Spleen (tissue), 11 donors: ENCODE results near the gene UCP3. TPM values are rescaled to one million over a fixed set of nuclear protein-coding genes. Genes with fewer than 3 reads are reported as not detected.
A peak's percentile ranks its signal among the peaks of the same experiment; 100 is the strongest.

Experiments used
- DNase-seq: peaks from one replicate; pipeline ENCODE4 v3.0.0-alpha.2; 2020
- H3K27ac ChIP-seq, 8 donors: fragments of 200-600 bp; sonication (generic) in 7 of 8; 1 replicate in 4 of 8; 2 replicates in 4 of 8; pipeline versions ENCODE4 v1.5.0 to v1.8.0; 2016 to 2021; ENCODE audit warnings: inconsistent platforms in 4 of 8, mild to moderate bottlenecking in 4 of 8, moderate library complexity in 1 of 8
- H3K27me3 ChIP-seq, 7 donors: fragments of 200-600 bp; sonication (generic) in 6 of 7; replicated peaks in 1 of 7; 1 replicate in 4 of 7; 2 replicates in 3 of 7; pipeline versions ENCODE4 v1.5.0 to v1.8.0; 2016 to 2021; ENCODE audit warnings: inconsistent platforms in 3 of 7, mild to moderate bottlenecking in 1 of 7
- H3K36me3 ChIP-seq, 6 donors: fragments of 200-600 bp; sonication (generic) in 5 of 6; 1 replicate in 4 of 6; 2 replicates in 2 of 6; pipeline versions ENCODE4 v1.5.0 to v1.8.0; 2016 to 2021; ENCODE audit warnings: inconsistent platforms in 2 of 6
- H3K4me1 ChIP-seq, 6 donors: fragments of 200-600 bp; sonication (generic) in 5 of 6; 1 replicate in 3 of 6; 2 replicates in 3 of 6; pipeline versions ENCODE4 v1.5.0 to v1.8.0; 2016 to 2021; ENCODE audit warnings: inconsistent platforms in 3 of 6
- H3K4me3 ChIP-seq, 8 donors: fragments of 200-600 bp; sonication (generic) in 7 of 8; 1 replicate in 4 of 8; 2 replicates in 4 of 8; pipeline versions ENCODE4 v1.5.0 to v1.8.0; 2016 to 2021; ENCODE audit warnings: inconsistent platforms in 4 of 8, mild to moderate bottlenecking in 4 of 8, moderate library complexity in 2 of 8
- H3K9me3 ChIP-seq, 8 donors: fragments of 200-600 bp; sonication (generic) in 7 of 8; 1 replicate in 4 of 8; 2 replicates in 4 of 8; pipeline versions ENCODE4 v1.5.0 to v1.8.0; 2016 to 2021; ENCODE audit warnings: inconsistent platforms in 4 of 8
- CTCF ChIP-seq, 11 experiments: fragments of 200-600 bp in 7 of 11; fragments of 450-650 bp in 4 of 11; sonication (generic) in 4 of 11; IDR thresholded peaks in 8 of 11; conservative IDR thresholded peaks in 3 of 11; 1 replicate in 7 of 11; 2 replicates in 4 of 11; pipeline versions ENCODE4 v1.4.0 to v1.8.0; 2016 to 2021; ENCODE audit warnings: antibody characterized with exemption in 11 of 11, inconsistent platforms in 4 of 11, mild to moderate bottlenecking in 1 of 11
- POLR2A ChIP-seq, 3 donors: fragments of 450-650 bp; IDR thresholded peaks; one replicate each; pipeline ENCODE4 v1.5.1; 2017; ENCODE audit warnings: antibody characterized with exemption in 3 of 3, mild to moderate bottlenecking in 1 of 3
- POLR2AphosphoS5 ChIP-seq, 3 donors: sonication (generic); formaldehyde crosslinking; IDR thresholded peaks; one replicate each; pipeline ENCODE4 v1.5.1; 2017; ENCODE audit warnings: antibody characterized with exemption in 3 of 3
- WGBS, 5 donors: extraction: QIAGEN DNeasy Blood & Tissue Kit in 3 of 5; methylation state at CpG; one replicate each; pipeline versions ENCODE4 v1.1.5 to v1.1.7; 2013 to 2018; 5-methylcytosine and 5-hydroxymethylcytosine counted together
- intact Hi-C: fragments of 100-400 bp; cut with DNase I; formaldehyde crosslinking; loops from one replicate; pipeline ENCODE4 v1.15.0; 2023; ENCODE audit warnings: low total_unique reads
- polyA plus RNA-seq, 3 donors: library from polyadenylated mRNA; stranded (reverse); fragments of 200-250 nt; gene quantifications; one replicate each; pipeline ENCODE4 v1.2.1, GENCODE V29; 2013
- total RNA-seq, 7 donors: library from RNA; depleted of rRNA in 3 of 7; stranded (reverse); fragments of >200 nt in 3 of 7; fragmentation: NEBNext Ultra II Directional in 4 of 7; extraction: Animal tissue kit (Norgen Biotek cat#: 25700) in 4 of 7; gene quantifications; one replicate each; pipeline versions ENCODE4 v1.1.0 to v1.2.1, GENCODE V29; 2016 to 2021
- donor health status: healthy with polysubstance abuse.
- donor health status: DM: no; HTN: no; CAD: no; lungs with moderate emphysema.
- donor health status: DM: no; HTN: no; CAD: no.
- donor health status: Bipolar disorder and iron deficiency.
- donor health status: healthy.
- donor health status: DM: no; HTN: no; CAD: no.
- donor health status: DM: yes; HTN: yes; CAD: no.

The UCP3 gene
- total and polyA plus RNA-seq, 10 donors = 0.68 to 7.1 (median 4.2) TPM

- 0% methylated on average over 15 to 43 of the region's 43 CpGs for WGBS, 5 donors
- intact Hi-C loops = no loop called here
- H3K4me1 ChIP-seq = peaks cover 40 to 77% (median 58%) of the 10 kb centered on the region in 6 donors
- no peaks in the 10 kb centered on the region for H3K9me3 ChIP-seq
- DNase-seq = peak; percentile 98
- no peak for TF ChIP-seq CTCF (IDR thresholded peaks at IDR 0.05 in 8 of 11, conservative IDR thresholded peaks at IDR 0.05 in 3 of 11)
- peak in 2 of 3 donors; percentile 93 to 94 for TF ChIP-seq POLR2AphosphoS5 (IDR thresholded peaks at IDR 0.05)
- TF ChIP-seq POLR2A (IDR thresholded peaks at IDR 0.05) = peak in 2 of 3 donors; percentile 51 to 64
- H3K27ac ChIP-seq = peak within 1 kb of the TSS; percentile 93 to 97 (median 95)
- H3K36me3 ChIP-seq = peaks cover 0 to 38% (median 14%) of the 10 kb centered on the region in 6 donors
- peak within 1 kb of the TSS; percentile 57 to 89 (median 82) for H3K4me3 ChIP-seq
- H3K27me3 ChIP-seq = no peaks in the 10 kb centered on the region
Measured at GRCh38 chr11:73982595-73982989, 26.3 kb downstream of the UCP3 start, which contains the start of gene UCP2. TSS of gene UCP2 (minus strand) at chr11:73982843. CDS start at chr11:73978378, 4,465 bp downstream.

DNA sequence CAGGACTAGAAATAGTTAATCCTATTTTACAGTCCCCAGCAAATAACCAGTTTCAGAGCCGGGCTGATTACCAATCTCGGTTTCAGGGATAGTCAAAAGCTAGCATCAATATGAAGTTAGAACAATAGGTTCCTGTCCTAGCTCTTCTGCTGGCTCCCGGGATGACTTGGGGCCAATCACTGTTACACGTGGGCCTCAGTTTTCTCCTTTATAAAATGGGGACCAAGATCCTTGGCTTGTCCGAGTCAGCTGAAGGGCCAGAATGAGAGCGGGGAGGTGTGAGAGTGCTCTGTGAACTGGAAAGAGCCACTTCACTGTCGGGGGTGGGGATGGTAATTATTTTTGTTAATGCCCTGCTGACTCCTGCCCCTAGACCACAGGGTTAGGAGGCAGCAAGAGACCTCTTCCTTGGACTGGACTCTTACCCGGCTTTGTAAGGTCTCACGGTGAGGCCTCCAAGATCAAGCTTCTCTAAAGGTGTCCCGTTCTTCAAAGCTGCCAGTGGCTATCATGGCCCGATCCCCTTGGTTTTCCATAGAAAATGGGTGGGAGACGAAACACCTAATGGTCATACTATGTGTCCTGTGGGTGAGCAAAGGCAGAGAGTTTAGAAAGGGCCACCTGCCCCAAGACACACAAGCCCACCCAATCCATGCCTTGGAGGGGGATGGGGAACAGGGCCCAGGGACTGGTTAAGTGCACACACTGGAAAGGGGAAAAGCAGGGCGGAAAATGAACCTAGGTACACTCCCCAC, 27.7 kb downstream of the UCP3 start:
- Histone ChIP-seq H3K9me3 (no peaks in the 10 kb centered on the region), H3K36me3 (peaks cover 0 to 51% (median 27%) of the 10 kb centered on the region in 6 donors), H3K4me1 (peaks cover 44 to 82% (median 70%) of the 10 kb centered on the region in 6 donors), H3K4me3 (peak overlapping the region; percentile 57 to 89 (median 82)), H3K27ac (peak overlapping the region; percentile 93 to 97 (median 95)), H3K27me3 (no peaks in the 10 kb centered on the region)
- intact Hi-C loops = no loop called here
- peak; percentile 75 for DNase-seq
- WGBS, 5 donors = 50 to 64% (median 58%) methylated on average over 13 of the region's 13 CpGs
- no peak for TF ChIP-seq POLR2AphosphoS5 (IDR thresholded peaks at IDR 0.05)
- no peak for TF ChIP-seq CTCF (IDR thresholded peaks at IDR 0.05 in 8 of 11, conservative IDR thresholded peaks at IDR 0.05 in 3 of 11)
- TF ChIP-seq POLR2A (IDR thresholded peaks at IDR 0.05) = no peak

- Histone ChIP-seq H3K27me3 (no peaks in the 10 kb centered on the region), H3K36me3 (peaks cover 0 to 61% (median 37%) of the 10 kb centered on the region in 6 donors), H3K4me1 (peaks cover 46 to 92% (median 79%) of the 10 kb centered on the region in 6 donors), H3K27ac (peak overlapping the region; percentile 55 to 97 (median 95)), H3K9me3 (no peaks in the 10 kb centered on the region), H3K4me3 (peak overlapping the region; percentile 57 to 89 (median 82))
- TF ChIP-seq CTCF (IDR thresholded peaks at IDR 0.05 in 8 of 11, conservative IDR thresholded peaks at IDR 0.05 in 3 of 11) (peak in 3 of 11 experiments; percentile 10 to 24 (median 21)), POLR2AphosphoS5 (IDR thresholded peaks at IDR 0.05) (peak; percentile 45 to 90 (median 82)), POLR2A (IDR thresholded peaks at IDR 0.05) (no peak)
- DNase-seq = peak; percentile 94
- 25 to 36% (median 34%) methylated on average over 6 of the region's 6 CpGs for WGBS, 5 donors
- intact Hi-C loops = no loop called here
Measured at GRCh38 chr11:73980001-73980961, 28.6 kb downstream of the UCP3 start.
